GM19372 (cell line): ENCODE results near the gene CENPO.

Experiments used
- ATAC-seq: cut with Tn5 transposase; IDR thresholded peaks from one replicate; pipeline ENCODE4 v1.9.1; 2021; ENCODE audit warnings: mild to moderate bottlenecking, low read depth, moderate library complexity; ENCODE audit not compliant: unreplicated experiment

CENPO gene

DNA sequence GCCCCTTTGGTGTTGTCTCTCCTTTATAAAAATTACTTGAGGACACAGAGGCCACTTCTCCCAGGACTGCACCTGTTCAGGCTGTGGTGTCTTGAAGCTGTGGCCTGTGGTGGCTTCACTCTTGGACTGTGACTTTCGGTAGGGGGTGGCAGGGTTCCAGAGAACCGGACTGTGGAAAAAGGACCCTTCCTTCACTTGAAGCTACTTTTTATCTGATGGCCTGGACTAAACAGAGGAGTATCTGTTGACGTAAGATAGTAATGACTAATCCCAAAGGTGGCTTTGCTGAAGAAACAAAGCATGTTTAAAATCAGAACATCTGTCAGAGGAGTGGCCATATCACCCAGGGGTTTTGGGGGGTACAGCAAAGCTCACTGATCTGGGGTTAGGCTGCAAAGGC, 60.8 kb downstream of the CENPO start:
- ATAC-seq = no peak

GRCh38 chr2:24855022-24855622, 61.9 kb downstream of the CENPO start:
- no peak for ATAC-seq

DNA sequence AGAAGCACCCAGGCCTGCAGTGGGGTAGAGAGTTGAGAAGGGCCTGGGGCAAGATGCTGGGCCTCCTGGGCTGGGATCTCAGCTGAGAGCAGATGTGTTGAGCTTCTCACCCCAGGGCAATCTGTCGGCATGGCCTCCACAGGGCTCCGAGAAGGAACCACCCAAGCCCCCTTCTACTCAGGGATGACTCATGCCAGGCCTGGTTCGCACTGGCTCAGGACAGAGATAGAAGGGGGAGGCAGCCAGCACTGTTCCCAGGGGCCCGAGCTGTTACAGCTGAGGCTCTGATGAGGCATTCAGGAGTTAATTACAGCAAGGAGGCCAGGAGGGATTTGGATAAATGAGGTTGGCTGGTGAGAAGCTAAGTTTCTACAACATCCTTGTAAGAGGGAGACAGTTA, 62.5 kb downstream of the CENPO start:
- no peak for ATAC-seq

GRCh38 chr2:24856791-24857211, 63.6 kb downstream of the CENPO start:
- no peak for ATAC-seq

GRCh38 chr2:24857746-24858145, 64.5 kb downstream of the CENPO start:
- no peak for ATAC-seq

- no peak for ATAC-seq
These were observed 65.8 kb downstream of the CENPO start for GRCh38 chr2:24858996-24859395.

DNA sequence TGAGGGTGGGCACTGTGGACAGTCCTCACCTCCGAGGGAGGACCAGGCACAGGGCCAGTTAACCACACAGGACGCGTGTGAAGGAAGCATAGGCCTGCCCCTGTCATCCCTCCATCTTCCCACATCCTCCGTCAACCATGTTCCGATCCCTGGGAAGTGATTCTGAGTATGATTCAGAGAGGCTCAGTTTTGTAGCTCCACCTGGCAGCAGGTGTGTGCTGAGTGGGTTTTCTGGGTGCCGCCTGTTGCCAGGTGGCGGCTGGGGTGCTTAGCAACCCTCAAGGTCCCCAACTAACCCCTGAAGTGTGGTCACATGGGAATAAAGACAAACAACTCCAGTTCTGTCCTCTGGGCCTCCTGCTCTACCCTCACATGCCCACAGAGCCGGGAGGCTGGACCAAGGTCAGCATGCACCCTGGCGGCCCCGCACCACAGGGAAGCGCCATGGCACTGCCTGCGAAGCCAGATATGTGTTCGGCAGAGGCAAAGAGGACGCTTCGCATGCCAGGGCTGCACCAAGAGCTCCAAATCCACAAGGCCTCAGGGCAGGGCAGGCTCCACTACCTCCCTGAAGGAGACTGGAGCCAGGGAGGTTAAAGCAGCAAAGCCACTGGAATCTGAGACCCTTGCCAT, 66.9 kb downstream of the CENPO start:
- no peak for ATAC-seq

- no peak for ATAC-seq
These were observed 67.4 kb downstream of the CENPO start for GRCh38 chr2:24860631-24861030.

DNA sequence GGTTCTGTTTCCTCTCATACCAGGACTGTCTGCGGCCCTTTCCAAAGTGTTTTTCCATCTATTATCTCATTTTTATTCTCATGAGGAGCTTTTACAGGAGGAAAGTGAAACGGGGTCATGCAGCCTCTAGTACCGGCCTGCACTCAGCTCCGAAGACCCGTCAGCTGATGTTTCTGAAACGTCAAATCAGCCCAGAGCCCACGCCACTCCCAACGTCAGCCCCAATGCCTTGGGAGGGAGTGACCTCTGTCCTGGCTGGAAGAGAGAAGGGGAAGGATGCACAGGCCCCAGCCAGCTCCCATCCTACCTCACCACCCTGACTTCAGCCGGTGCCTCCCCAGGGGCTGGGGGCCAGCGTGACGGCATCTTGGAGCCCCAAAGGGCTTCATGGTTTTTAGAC, 68.3 kb downstream of the CENPO start:
- ATAC-seq = no peak

GRCh38 chr2:24863641-24864040, 70.4 kb downstream of the CENPO start:
- ATAC-seq = no peak

GRCh38 chr2:24866946-24867345, 73.7 kb downstream of the CENPO start:
- no peak for ATAC-seq

GRCh38 chr2:24870440-24870839, 77.2 kb downstream of the CENPO start:
- ATAC-seq = no peak

GRCh38 chr2:24870891-24871705, 77.9 kb downstream of the CENPO start:
- no peak for ATAC-seq

GRCh38 chr2:24871852-24872333, 78.7 kb downstream of the CENPO start:
- ATAC-seq = no peak
